HK-2 (cell line): Measurements from ENCODE around the gene TRIM29.

Experiments
- DNase-seq: peaks from one replicate; pipeline ENCODE4 v3.0.0-alpha.2; 2018; ENCODE audit not compliant: unreplicated experiment

TRIM29 gene

GRCh38 chr11:120096369-120097191 lies 41.3 kb downstream of the TRIM29 start:
- no peak for DNase-seq

GRCh38 chr11:120095516-120095915 lies 42.4 kb downstream of the TRIM29 start:
- no peak for DNase-seq

GRCh38 chr11:120091701-120092100 lies 46.2 kb downstream of the TRIM29 start:
- no peak for DNase-seq

- DNase-seq, result no peak
Measured at GRCh38 chr11:120091121-120091520, 46.8 kb downstream of the TRIM29 start.

GRCh38 chr11:120090411-120090810 lies 47.5 kb downstream of the TRIM29 start:
- DNase-seq, result no peak

GRCh38 chr11:120089036-120090001 lies 48.6 kb downstream of the TRIM29 start:
- DNase-seq, result no peak

- DNase-seq, result no peak
Measured at GRCh38 chr11:120088056-120088455, 49.9 kb downstream of the TRIM29 start.

- DNase-seq, result no peak
Measured at GRCh38 chr11:120086651-120087050, 51.3 kb downstream of the TRIM29 start.

GRCh38 chr11:120079750-120080610 lies 57.9 kb downstream of the TRIM29 start:
- no peak for DNase-seq

GRCh38 chr11:120078397-120078796 lies 59.5 kb downstream of the TRIM29 start:
- DNase-seq, result no peak

GRCh38 chr11:120074076-120074475 lies 63.8 kb downstream of the TRIM29 start:
- no peak for DNase-seq

- no peak for DNase-seq
Measured at GRCh38 chr11:120073196-120073595, 64.7 kb downstream of the TRIM29 start.

- DNase-seq, result no peak
Measured at GRCh38 chr11:120068114-120068573, 69.8 kb downstream of the TRIM29 start.

GRCh38 chr11:120067438-120068113 lies 70.3 kb downstream of the TRIM29 start:
- DNase-seq, result no peak

GRCh38 chr11:120066738-120067437 lies 71.0 kb downstream of the TRIM29 start:
- DNase-seq, result no peak

- no peak for DNase-seq
Measured at GRCh38 chr11:120065876-120066275, 72.0 kb downstream of the TRIM29 start.

GRCh38 chr11:120065176-120065575 lies 72.7 kb downstream of the TRIM29 start:
- no peak for DNase-seq

- DNase-seq, result no peak
Measured at GRCh38 chr11:120064341-120064740, 73.6 kb downstream of the TRIM29 start.

- DNase-seq, result no peak
Measured at GRCh38 chr11:120063686-120064340, 74.1 kb downstream of the TRIM29 start.

GRCh38 chr11:120062561-120062930 lies 75.4 kb downstream of the TRIM29 start:
- no peak for DNase-seq
